ENCODE data around the gene IDH2.

The IDH2 gene

GRCh38 chr15:90090226-90090848 lies 11.9 kb downstream of the IDH2 start:
- no peak for DNase-seq (ENCODE audit: low read depth)
- no peak overlapping the region for H3K4me3 ChIP-seq (ENCODE audit: low read depth, low read length)

DNA sequence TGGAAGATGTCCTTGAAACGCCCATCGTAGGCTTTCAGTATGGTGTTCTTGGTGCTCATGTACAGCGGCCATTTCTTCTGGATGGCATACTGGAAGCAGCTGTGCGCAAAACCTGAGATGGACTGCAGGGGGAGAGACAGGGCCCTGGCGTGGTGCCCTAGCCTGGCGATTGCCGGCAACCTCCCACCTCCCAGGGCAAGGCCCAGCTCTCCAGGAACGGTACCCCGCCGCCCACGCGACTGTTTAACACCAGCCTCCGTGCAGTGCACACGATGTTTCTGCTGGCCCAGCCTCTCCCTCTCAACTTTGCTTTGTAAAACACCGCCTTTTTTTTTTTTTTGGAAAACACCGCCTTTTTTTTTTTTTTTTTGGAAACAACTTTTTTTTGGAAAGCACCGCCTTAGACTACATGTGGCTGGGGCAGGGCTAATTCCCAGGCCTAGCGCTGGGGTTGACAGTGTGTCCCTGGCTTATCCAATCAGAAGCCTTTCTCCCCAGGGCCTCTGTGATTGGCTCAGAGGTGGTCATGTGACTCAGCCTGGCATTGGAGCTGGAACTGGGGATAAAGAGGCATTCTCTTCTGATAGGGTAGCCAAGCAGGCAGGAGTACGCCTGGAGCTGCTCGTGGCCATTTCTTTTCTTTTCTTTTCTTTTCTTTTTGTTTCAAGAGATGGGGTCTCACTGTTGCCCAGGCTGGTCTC lies 14.7 kb downstream of the IDH2 start:
- no peak for DNase-seq (ENCODE audit: low read depth)
- H3K4me3 ChIP-seq (ENCODE audit: low read depth, low read length): no peak overlapping the region

GRCh38 chr15:90086868-90087268 lies 15.4 kb downstream of the IDH2 start:
- H3K4me3 ChIP-seq (ENCODE audit: low read depth, low read length): no peak overlapping the region
- no peak for DNase-seq (ENCODE audit: low read depth)

- no peak overlapping the region for H3K4me3 ChIP-seq (ENCODE audit: low read depth, low read length)
- DNase-seq (ENCODE audit: low read depth): no peak
Measured at GRCh38 chr15:90085565-90085964, 16.7 kb downstream of the IDH2 start.

DNA sequence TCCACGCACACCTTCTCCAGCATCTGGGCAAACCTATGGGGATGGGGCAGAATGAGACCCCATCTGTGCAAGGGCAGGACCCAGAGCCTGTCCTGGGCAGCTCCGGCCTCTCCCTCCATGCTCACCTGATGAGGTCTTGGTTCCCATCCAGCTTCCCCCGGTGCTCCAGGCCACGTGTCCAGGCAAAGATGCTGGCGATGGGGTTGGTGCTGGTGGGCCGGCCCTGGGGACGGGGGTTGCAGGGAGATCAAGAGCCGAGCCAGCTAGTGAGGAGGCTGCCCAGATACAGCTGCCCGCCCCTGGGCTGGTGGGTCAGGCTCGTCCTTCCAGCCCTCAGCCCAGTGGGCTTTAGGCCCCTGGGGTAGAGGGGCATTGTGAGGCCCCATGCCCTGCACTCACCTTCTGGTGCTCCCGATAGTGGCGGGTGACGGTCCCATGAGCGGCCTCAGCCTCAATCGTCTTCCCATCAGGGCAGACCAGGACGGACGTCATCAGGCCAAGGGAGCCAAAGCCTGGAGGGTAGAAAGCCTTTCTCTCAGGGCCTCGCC lies 17.3 kb downstream of the IDH2 start:
- no peak for DNase-seq (ENCODE audit: low read depth)
- no peak overlapping the region for H3K4me3 ChIP-seq (ENCODE audit: low read depth, low read length)

DNA sequence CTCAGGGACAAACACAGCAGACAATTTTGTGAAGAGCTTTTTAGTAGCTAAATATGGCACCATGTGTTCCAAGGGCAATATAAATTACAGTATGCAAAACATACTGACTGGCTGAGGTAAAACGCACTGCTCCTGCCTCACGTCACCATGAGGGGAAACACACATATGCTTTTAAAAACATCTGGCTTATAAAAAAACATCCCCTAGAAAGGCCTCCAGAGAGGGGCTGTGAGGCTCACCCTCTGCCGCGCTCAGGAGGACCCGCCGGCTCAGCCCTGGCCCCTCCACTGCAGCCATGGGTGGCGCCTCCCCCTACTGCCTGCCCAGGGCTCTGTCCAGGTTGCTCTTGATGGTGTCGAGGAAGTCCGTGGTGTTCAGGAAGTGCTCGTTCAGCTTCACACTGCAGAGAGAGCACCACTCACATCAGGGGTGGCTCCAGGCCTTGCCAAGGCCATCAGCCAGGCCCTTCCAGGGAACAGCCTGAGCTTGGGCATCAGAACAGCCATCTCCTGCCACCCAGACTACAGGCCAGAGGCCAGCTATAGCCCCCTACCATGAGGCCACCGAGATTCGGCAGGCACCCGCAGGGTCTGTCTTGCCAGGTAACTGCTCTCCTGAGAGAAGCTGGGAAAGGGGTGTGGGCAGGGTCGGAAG lies 18.2 kb downstream of the IDH2 start:
- no peak for DNase-seq (ENCODE audit: low read depth)
- H3K4me3 ChIP-seq (ENCODE audit: low read depth, low read length): no peak overlapping the region

DNA sequence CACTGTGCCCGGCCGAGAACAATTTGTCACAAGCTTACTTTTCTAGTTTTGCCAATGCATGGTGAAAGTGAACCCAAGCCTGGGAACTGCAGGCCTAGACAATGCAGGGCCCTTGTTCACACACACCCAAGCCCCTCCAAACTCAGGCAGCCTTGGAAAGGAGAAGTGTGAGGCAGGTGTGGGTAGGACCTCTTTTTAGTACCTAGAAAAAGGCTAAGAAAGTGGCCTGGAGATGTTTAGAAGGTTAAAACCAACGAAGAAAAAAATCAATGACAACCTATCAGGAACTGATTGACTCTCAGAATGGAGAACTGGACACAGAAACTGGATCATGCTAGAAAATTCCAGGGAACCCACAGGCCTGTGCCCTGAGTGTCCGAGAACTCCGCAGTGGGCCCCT lies 18.8 kb downstream of the IDH2 start:
- H3K4me3 ChIP-seq (ENCODE audit: low read depth, low read length): no peak overlapping the region
- no peak for DNase-seq (ENCODE audit: low read depth)

DNA sequence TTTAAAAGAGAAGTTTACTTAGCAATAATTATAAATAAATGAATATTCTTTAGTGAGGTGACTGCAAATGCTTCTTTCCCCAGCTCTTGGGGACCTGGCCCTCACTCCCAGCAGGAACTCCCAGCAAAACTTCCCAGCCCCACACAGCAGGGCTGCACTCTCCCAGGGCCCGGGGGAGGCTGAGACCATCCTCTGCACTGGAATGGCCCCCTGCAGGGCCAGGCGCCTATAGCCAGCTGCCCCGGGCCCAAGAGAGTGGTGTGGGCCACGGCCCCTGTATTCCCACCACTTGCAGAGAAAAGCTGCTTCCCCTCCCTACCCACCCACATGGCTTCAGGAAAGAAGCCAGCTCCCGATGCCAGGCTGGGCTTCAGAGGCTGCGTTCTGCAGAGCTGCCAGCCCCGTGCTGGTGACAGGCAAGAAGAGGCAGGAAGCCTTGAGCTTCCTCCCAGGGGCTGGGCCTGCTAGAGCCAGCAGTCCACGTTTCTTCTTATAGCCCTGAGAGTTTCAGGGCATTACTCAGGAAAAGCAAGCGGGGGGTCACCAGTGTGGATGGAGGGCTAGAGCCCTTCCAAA lies 20.0 kb downstream of the IDH2 start:
- DNase-seq (ENCODE audit: low read depth): no peak

GRCh38 chr15:90080818-90081393 lies 21.4 kb downstream of the IDH2 start:
- H3K4me3 ChIP-seq (ENCODE audit: low read depth, low read length): no peak overlapping the region
- DNase-seq (ENCODE audit: low read depth): no peak

More for the DNA sequence above, 20.0 kb downstream of the IDH2 start:
- no peak overlapping the region for H3K4me3 ChIP-seq (ENCODE audit: low read depth, low read length)

GRCh38 chr15:90080458-90080755 lies 21.9 kb downstream of the IDH2 start:
- no peak overlapping the region for H3K4me3 ChIP-seq (ENCODE audit: low read depth, low read length)
- no peak for DNase-seq (ENCODE audit: low read depth)

GRCh38 chr15:90079619-90080457 lies 22.4 kb downstream of the IDH2 start:
- no peak overlapping the region for H3K4me3 ChIP-seq (ENCODE audit: low read depth, low read length)
- no peak for DNase-seq (ENCODE audit: low read depth)

- DNase-seq (ENCODE audit: low read depth): no peak
- no peak overlapping the region for H3K4me3 ChIP-seq (ENCODE audit: low read depth, low read length)
Measured at GRCh38 chr15:90078965-90079364, 23.3 kb downstream of the IDH2 start.

DNA sequence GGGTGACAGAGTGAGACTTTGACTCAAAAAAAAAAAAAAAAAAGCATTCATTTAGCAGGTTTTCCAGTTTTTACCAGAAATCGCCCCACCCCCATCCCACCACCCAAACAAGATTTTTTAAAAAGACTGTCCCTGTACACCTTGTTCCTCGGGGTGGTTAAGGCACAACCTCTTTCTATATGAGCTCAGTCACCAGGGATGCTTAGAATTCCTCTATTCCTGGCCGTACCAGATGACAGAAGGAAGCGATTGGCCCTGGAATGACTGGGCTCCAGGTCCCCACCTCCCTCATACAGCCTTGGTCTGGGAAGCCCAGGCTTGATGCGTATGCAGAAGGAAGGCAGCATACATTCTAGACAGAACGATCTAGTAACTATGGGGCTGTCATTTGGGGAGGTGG lies 25.6 kb downstream of the IDH2 start:
- H3K4me3 ChIP-seq (ENCODE audit: low read depth, low read length): no peak overlapping the region
- no peak for DNase-seq (ENCODE audit: low read depth)

GRCh38 chr15:90075420-90076289 lies 26.6 kb downstream of the IDH2 start:
- H3K4me3 ChIP-seq (ENCODE audit: low read depth, low read length): no peak overlapping the region
- no peak for DNase-seq (ENCODE audit: low read depth)

GRCh38 chr15:90074916-90075315 lies 27.4 kb downstream of the IDH2 start:
- H3K4me3 ChIP-seq (ENCODE audit: low read depth, low read length): no peak overlapping the region
- DNase-seq (ENCODE audit: low read depth): no peak

DNA sequence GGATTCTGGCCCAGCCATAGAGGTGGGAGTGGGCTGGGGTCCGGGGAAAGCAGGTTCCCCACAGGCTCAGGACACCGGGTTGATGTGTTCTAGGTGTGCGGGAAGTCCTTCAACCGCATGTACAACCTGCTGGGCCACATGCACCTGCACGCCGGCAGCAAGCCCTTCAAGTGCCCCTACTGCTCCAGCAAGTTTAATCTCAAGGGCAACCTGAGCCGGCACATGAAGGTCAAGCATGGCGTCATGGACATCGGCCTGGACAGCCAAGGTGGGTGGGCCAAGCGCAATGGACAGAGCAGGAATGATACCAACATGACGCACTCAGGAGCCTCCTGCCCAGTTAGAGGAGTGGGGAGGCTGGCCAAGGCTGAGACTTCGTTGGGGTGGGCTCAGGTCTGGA lies 28.2 kb downstream of the IDH2 start:
- no peak for DNase-seq (ENCODE audit: low read depth)
- no peak overlapping the region for H3K4me3 ChIP-seq (ENCODE audit: low read depth, low read length)

DNA sequence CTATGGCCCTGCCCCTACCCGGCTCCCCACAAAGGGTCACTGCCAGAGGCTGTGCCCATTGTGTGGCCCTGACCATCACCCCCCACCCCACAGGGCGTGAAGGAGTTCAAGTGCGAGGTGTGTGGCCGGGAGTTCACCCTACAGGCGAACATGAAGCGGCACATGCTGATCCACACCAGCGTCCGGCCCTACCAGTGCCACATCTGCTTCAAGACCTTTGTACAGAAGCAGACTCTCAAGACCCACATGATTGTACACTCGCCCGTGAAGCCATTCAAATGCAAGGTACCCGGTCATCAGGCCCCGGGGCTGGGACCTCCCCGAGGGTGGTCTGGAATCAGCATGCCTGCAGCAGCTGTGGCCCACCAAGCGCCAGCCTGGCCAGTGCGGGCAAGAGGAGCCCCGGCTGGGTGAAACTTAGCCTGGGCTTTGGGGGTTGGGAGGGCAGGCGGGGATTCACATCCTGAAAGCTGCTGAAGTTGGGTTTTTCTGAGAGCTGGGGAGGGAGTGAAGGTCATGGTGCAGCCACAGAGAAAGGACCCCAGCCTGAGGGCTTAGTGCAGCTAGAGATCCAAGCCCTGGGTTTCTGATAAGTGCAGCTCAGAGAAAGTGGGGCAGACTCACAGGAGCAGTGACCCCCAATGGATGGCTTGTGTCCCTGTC lies 29.2 kb downstream of the IDH2 start:
- no peak overlapping the region for H3K4me3 ChIP-seq (ENCODE audit: low read depth, low read length)
- no peak for DNase-seq (ENCODE audit: low read depth)

DNA sequence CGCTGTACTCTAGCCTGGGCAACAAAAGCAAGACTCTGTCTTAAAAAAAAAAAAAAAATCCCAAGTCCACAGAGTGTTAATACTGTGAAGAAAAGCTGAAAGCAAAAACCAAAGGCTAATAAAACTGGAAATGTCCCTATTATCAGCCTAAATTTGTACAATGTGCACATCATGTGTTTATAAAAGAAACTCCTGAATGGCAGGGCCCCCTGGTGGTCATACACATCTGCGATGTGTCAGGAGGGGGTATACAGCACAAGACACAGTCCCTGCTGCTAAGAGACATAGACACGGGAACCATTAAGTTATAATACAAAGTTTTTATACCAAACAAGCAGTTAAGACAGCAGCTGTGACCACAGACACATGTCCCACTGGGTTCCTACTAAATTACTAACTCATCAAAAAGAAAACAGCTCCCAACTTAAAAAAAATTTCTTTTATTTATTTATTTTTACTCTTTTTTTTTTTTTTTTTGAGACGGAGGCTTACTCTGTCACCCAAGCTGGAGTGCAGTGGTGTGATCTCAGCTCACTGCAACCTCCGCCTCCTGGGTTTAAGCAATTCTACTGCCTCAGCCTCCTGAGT lies 31.0 kb downstream of the IDH2 start:
- H3K4me3 ChIP-seq (ENCODE audit: low read depth, low read length): no peak overlapping the region
- DNase-seq (ENCODE audit: low read depth): peak; percentile 41

All from skeletal muscle cell (primary cell).